Spleen (tissue), 11 donors: ENCODE measurements around the gene SORBS1. TPM values are rescaled to one million over a fixed set of nuclear protein-coding genes. Genes with fewer than 3 reads are reported as not detected.

Experiments used
- DNase-seq: peaks from one replicate; pipeline ENCODE4 v3.0.0-alpha.2; 2020
- H3K27ac ChIP-seq, 8 donors: fragments of 200-600 bp; sonication (generic) in 7 of 8; 1 replicate in 4 of 8; 2 replicates in 4 of 8; pipeline versions ENCODE4 v1.5.0 to v1.8.0; 2016 to 2021; ENCODE audit warnings: inconsistent platforms in 4 of 8, mild to moderate bottlenecking in 4 of 8, moderate library complexity in 1 of 8
- H3K27me3 ChIP-seq, 7 donors: fragments of 200-600 bp; sonication (generic) in 6 of 7; replicated peaks in 1 of 7; 1 replicate in 4 of 7; 2 replicates in 3 of 7; pipeline versions ENCODE4 v1.5.0 to v1.8.0; 2016 to 2021; ENCODE audit warnings: inconsistent platforms in 3 of 7, mild to moderate bottlenecking in 1 of 7
- H3K36me3 ChIP-seq, 6 donors: fragments of 200-600 bp; sonication (generic) in 5 of 6; 1 replicate in 4 of 6; 2 replicates in 2 of 6; pipeline versions ENCODE4 v1.5.0 to v1.8.0; 2016 to 2021; ENCODE audit warnings: inconsistent platforms in 2 of 6
- H3K4me1 ChIP-seq, 6 donors: fragments of 200-600 bp; sonication (generic) in 5 of 6; 1 replicate in 3 of 6; 2 replicates in 3 of 6; pipeline versions ENCODE4 v1.5.0 to v1.8.0; 2016 to 2021; ENCODE audit warnings: inconsistent platforms in 3 of 6
- H3K4me3 ChIP-seq, 8 donors: fragments of 200-600 bp; sonication (generic) in 7 of 8; 1 replicate in 4 of 8; 2 replicates in 4 of 8; pipeline versions ENCODE4 v1.5.0 to v1.8.0; 2016 to 2021; ENCODE audit warnings: inconsistent platforms in 4 of 8, mild to moderate bottlenecking in 4 of 8, moderate library complexity in 2 of 8
- H3K9me3 ChIP-seq, 8 donors: fragments of 200-600 bp; sonication (generic) in 7 of 8; 1 replicate in 4 of 8; 2 replicates in 4 of 8; pipeline versions ENCODE4 v1.5.0 to v1.8.0; 2016 to 2021; ENCODE audit warnings: inconsistent platforms in 4 of 8
- POLR2A ChIP-seq, 3 donors: fragments of 450-650 bp; IDR thresholded peaks; one replicate each; pipeline ENCODE4 v1.5.1; 2017; ENCODE audit warnings: antibody characterized with exemption in 3 of 3, mild to moderate bottlenecking in 1 of 3
- POLR2AphosphoS5 ChIP-seq, 3 donors: sonication (generic); formaldehyde crosslinking; IDR thresholded peaks; one replicate each; pipeline ENCODE4 v1.5.1; 2017; ENCODE audit warnings: antibody characterized with exemption in 3 of 3
- WGBS, 5 donors: extraction: QIAGEN DNeasy Blood & Tissue Kit in 3 of 5; methylation state at CpG; one replicate each; pipeline versions ENCODE4 v1.1.5 to v1.1.7; 2013 to 2018; 5-methylcytosine and 5-hydroxymethylcytosine counted together
- intact Hi-C: fragments of 100-400 bp; cut with DNase I; formaldehyde crosslinking; loops from one replicate; pipeline ENCODE4 v1.15.0; 2023; ENCODE audit warnings: low total_unique reads
- polyA plus RNA-seq, 3 donors: library from polyadenylated mRNA; stranded (reverse); fragments of 200-250 nt; gene quantifications; one replicate each; pipeline ENCODE4 v1.2.1, GENCODE V29; 2013
- total RNA-seq, 7 donors: library from RNA; depleted of rRNA in 3 of 7; stranded (reverse); fragments of >200 nt in 3 of 7; fragmentation: NEBNext Ultra II Directional in 4 of 7; extraction: Animal tissue kit (Norgen Biotek cat#: 25700) in 4 of 7; gene quantifications; one replicate each; pipeline versions ENCODE4 v1.1.0 to v1.2.1, GENCODE V29; 2016 to 2021
- TF ChIP-seq, protein P1 (sequence below), 11 experiments: fragments of 200-600 bp in 7 of 11; fragments of 450-650 bp in 4 of 11; sonication (generic) in 4 of 11; IDR thresholded peaks in 8 of 11; conservative IDR thresholded peaks in 3 of 11; 1 replicate in 7 of 11; 2 replicates in 4 of 11; pipeline versions ENCODE4 v1.4.0 to v1.8.0; 2016 to 2021; ENCODE audit warnings: antibody characterized with exemption in 11 of 11, inconsistent platforms in 4 of 11, mild to moderate bottlenecking in 1 of 11
- donor health status: healthy with polysubstance abuse.
- donor health status: DM: no; HTN: no; CAD: no; lungs with moderate emphysema.
- donor health status: DM: no; HTN: no; CAD: no.
- donor health status: Bipolar disorder and iron deficiency.
- donor health status: healthy.
- donor health status: DM: no; HTN: no; CAD: no.
- donor health status: DM: yes; HTN: yes; CAD: no.

Gene SORBS1
- total and polyA plus RNA-seq, 10 donors: 2.8 to 30.8 (median 18.1) TPM

DNA sequence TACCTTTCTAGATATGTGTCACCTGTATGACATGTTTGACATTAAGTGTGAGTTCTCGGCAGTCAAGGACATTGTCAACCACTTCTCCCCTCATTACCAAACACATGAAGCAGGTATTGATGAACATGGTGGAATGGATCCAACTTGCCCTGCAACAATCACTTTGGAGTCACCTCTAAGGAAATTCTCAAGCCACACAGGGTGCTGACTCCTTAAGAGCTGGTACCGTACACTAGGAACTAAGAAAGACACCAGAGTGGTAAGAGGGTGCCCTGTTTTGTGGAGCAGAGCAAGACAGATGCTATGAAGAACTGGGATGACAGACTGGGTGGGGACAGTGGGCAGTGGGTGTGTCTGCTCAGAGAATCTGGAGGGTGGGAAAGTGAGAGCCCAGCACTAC is 17.4 kb upstream of the SORBS1 start:
- intact Hi-C loops: no loop called here
- no peaks in the 10 kb centered on the region for H3K9me3 ChIP-seq
- no peak for DNase-seq

DNA sequence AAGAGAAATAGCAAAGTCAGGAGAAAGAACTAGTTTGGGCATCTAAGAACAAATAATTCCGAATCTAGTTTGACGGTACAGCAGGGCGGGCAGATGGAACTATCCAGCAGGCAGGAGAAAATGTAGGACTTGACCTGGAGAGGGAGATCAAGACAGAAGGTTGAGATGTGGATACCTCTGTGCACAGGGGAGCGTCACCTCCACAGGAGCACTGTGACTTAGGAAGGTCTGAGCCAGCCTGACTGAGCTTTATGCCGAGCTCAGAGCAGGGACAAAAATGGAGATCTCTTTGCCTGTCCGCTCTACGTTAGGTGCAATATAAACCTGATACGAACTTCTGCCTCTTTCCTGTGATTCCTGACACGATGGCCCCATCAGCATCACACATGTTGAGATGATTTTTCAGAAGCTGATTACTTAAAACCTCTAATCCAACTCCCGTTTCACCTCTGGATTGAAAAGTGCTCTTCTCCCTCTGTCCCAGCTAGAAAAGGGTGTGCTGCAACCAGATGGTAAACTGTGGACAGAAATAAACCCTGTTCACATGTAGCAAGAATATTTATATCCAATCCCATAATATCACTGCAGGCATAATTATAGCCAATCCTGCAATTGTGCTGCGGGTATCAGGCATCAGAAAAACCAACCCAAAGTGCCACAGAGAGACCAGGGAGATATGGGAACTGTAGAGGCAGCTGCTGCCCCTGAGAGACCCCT is 13.6 kb upstream of the SORBS1 start:
- no peaks in the 10 kb centered on the region for H3K36me3 ChIP-seq
- 70 to 83% (median 72%) methylated on average over 11 of the region's 11 CpGs for WGBS, 5 donors
- H3K27me3 ChIP-seq: peaks cover 0 to 22% (median 0%) of the 10 kb centered on the region in 7 donors
- intact Hi-C loops: no loop called here
- no peak for TF ChIP-seq POLR2AphosphoS5 (IDR thresholded peaks at IDR 0.05)
- TF ChIP-seq, protein P1, sequence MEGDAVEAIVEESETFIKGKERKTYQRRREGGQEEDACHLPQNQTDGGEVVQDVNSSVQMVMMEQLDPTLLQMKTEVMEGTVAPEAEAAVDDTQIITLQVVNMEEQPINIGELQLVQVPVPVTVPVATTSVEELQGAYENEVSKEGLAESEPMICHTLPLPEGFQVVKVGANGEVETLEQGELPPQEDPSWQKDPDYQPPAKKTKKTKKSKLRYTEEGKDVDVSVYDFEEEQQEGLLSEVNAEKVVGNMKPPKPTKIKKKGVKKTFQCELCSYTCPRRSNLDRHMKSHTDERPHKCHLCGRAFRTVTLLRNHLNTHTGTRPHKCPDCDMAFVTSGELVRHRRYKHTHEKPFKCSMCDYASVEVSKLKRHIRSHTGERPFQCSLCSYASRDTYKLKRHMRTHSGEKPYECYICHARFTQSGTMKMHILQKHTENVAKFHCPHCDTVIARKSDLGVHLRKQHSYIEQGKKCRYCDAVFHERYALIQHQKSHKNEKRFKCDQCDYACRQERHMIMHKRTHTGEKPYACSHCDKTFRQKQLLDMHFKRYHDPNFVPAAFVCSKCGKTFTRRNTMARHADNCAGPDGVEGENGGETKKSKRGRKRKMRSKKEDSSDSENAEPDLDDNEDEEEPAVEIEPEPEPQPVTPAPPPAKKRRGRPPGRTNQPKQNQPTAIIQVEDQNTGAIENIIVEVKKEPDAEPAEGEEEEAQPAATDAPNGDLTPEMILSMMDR (IDR thresholded peaks at IDR 0.05 in 8 of 11, conservative IDR thresholded peaks at IDR 0.05 in 3 of 11): no peak
- TF ChIP-seq POLR2A (IDR thresholded peaks at IDR 0.05): no peak
- H3K9me3 ChIP-seq: no peaks in the 10 kb centered on the region
- H3K4me1 ChIP-seq: no peaks in the 10 kb centered on the region
- no peak overlapping the region for H3K27ac ChIP-seq
- DNase-seq: no peak
- H3K4me3 ChIP-seq: no peak overlapping the region

More for the DNA sequence above, 17.4 kb upstream of the SORBS1 start:
- no peaks in the 10 kb centered on the region for H3K4me1 ChIP-seq
- no peaks in the 10 kb centered on the region for H3K36me3 ChIP-seq
- no peak for TF ChIP-seq POLR2AphosphoS5 (IDR thresholded peaks at IDR 0.05)
- TF ChIP-seq, protein P1 (IDR thresholded peaks at IDR 0.05 in 8 of 11, conservative IDR thresholded peaks at IDR 0.05 in 3 of 11): no peak
- TF ChIP-seq POLR2A (IDR thresholded peaks at IDR 0.05): no peak
- no peak overlapping the region for H3K27ac ChIP-seq
- WGBS, 5 donors: 83 to 97% (median 89%) methylated on average over 2 of the region's 2 CpGs
- H3K27me3 ChIP-seq: peaks cover 0 to 21% (median 0%) of the 10 kb centered on the region in 7 donors
- H3K4me3 ChIP-seq: no peak overlapping the region

GRCh38 chr10:95573964-95574604 is 12.9 kb upstream of the SORBS1 start:
- H3K9me3 ChIP-seq: no peaks in the 10 kb centered on the region
- no peaks in the 10 kb centered on the region for H3K36me3 ChIP-seq
- peaks cover 0 to 21% (median 0%) of the 10 kb centered on the region in 7 donors for H3K27me3 ChIP-seq
- no peak overlapping the region for H3K4me3 ChIP-seq
- no peak for DNase-seq
- H3K4me1 ChIP-seq: no peaks in the 10 kb centered on the region
- no peak overlapping the region for H3K27ac ChIP-seq
- intact Hi-C loops: no loop called here
- no peak for TF ChIP-seq POLR2A (IDR thresholded peaks at IDR 0.05)
- 75 to 83% (median 78%) methylated on average over 6 of the region's 6 CpGs for WGBS, 5 donors

DNA sequence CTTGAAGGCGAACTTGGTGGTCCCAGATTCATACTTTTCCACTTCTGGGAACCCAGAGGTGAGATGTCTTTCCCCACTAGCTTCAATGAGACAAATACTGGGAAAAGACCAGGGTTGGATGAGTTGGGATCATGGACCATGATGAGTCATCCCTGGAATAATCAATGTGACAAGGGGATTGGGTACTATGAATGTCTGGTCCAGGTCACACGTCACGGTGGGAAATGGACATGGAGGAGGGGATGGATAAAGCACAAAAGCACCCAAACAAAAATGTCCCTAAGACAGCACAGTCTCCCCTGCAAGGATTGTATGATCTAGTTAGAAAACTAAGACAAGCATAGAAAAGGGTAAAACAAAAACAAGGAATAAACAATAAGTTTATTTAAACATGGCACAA is 12.4 kb upstream of the SORBS1 start:
- Histone ChIP-seq H3K4me1 (no peaks in the 10 kb centered on the region), H3K36me3 (no peaks in the 10 kb centered on the region), H3K27me3 (peaks cover 0 to 16% (median 0%) of the 10 kb centered on the region in 7 donors), H3K9me3 (no peaks in the 10 kb centered on the region), H3K4me3 (no peak overlapping the region), H3K27ac (no peak overlapping the region)
- intact Hi-C loops: no loop called here
- DNase-seq: no peak
- TF ChIP-seq, protein P1 (IDR thresholded peaks at IDR 0.05 in 8 of 11, conservative IDR thresholded peaks at IDR 0.05 in 3 of 11): no peak
- TF ChIP-seq POLR2AphosphoS5 (IDR thresholded peaks at IDR 0.05) (no peak), POLR2A (IDR thresholded peaks at IDR 0.05) (no peak)
- WGBS, 5 donors: 77 to 90% (median 87%) methylated on average over 3 of the region's 3 CpGs
